AG04450 (cell line): ENCODE results near the gene CACNA1A. TPM values are rescaled to one million over a fixed set of nuclear protein-coding genes. Genes with fewer than 3 reads are reported as not detected.
"Not testable (repeated sequence)": the region's sequence is repeated elsewhere in the genome, so short reads cannot be mapped to it uniquely, and the experiment has no call there.

ENCODE experiments used
- CTCF ChIA-PET: fragments of 300-600, 350-600 bp; formaldehyde crosslinking; extraction: SDS; loops from one replicate; lab custom pipeline; 2022; ENCODE audit warnings: antibody characterized with exemption, inconsistent platforms; lab: Charles Lee
- POLR2A ChIA-PET: fragments of 350-600 bp; formaldehyde crosslinking; extraction: SDS; loops from one replicate; lab custom pipeline; 2021; ENCODE audit warnings: antibody characterized with exemption, inconsistent platforms; lab: Yijun Ruan, JAX
- DNase-seq: peaks from one replicate; pipeline ENCODE4 v3.0.0-alpha.2; 2011; ENCODE audit warnings: low read depth, low spot score
- H3K27ac ChIP-seq: one replicate; pipeline ENCODE4 v1.5.1; 2012; ENCODE audit warnings: low read depth, low read length, control low read depth
- H3K27me3 ChIP-seq: one replicate; pipeline ENCODE4 v1.6.0; 2012; ENCODE audit warnings: low read length; ENCODE audit not compliant: control insufficient read depth, insufficient read depth
- H3K4me3 ChIP-seq: 2 replicates; pipeline ENCODE4 v1.5.1; 2011; ENCODE audit warnings: mild to moderate bottlenecking, low read depth, low read length, control low read depth
- H3K9me3 ChIP-seq: 2 replicates; pipeline ENCODE4 v1.5.1; 2012; ENCODE audit warnings: low read length; ENCODE audit not compliant: control insufficient read depth, insufficient read depth
- polyA plus RNA-seq: library from polyadenylated mRNA; depleted of rRNA; stranded (reverse); fragments of >200 nt; gene quantifications from 2 replicates; pipeline ENCODE4 v1.2.3, GENCODE V29; 2011
- TF ChIP-seq, protein P1 (sequence below): IDR thresholded peaks from 2 replicates; pipeline ENCODE4 v1.5.1; 2011; ENCODE audit warnings: low read depth, low read length, control low read depth, inconsistent platforms

The CACNA1A gene
- polyA plus RNA-seq, 1 experiment, result 12.2 TPM

DNA sequence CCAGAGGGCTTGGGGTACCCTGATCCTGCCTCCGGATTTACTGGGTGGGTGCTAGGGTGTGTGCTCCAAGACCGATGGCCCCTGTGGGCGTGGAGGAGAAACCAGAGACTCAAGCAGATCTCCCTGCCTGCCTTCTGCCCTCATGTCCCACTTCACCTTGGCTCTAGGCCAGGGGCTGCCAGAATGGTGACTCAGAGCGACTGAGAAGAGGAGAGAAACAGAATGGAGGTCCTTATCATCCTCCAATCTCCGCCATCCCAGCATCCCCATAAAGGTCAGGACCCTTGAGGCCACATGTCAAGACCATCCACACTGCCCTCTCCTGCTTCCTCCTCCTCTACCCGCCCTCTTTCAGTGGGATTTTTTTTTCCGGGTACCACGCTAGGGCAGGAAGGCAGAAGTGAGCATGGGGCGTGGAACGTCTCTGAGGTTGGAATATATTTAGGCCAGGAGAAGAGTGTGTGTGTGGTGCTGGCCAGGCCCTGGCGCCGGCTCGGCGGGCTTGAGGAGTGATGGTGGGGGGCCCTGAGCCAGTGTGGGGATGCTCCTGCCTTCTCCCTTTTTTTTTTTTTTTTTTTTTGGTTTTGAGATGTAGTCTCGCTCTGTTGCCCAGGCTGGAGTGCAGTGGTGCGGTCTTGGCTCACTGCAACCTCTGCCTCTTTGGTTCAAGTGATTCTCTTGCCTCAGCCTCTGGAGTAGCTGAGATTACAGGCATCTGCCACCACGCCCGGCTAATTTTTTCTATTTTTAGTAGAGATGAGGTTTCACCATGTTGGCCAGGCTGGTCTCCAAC is 333.7 kb downstream of the CACNA1A start:
- H3K4me3 ChIP-seq, result no peak overlapping the region
- TF ChIP-seq, protein P1, sequence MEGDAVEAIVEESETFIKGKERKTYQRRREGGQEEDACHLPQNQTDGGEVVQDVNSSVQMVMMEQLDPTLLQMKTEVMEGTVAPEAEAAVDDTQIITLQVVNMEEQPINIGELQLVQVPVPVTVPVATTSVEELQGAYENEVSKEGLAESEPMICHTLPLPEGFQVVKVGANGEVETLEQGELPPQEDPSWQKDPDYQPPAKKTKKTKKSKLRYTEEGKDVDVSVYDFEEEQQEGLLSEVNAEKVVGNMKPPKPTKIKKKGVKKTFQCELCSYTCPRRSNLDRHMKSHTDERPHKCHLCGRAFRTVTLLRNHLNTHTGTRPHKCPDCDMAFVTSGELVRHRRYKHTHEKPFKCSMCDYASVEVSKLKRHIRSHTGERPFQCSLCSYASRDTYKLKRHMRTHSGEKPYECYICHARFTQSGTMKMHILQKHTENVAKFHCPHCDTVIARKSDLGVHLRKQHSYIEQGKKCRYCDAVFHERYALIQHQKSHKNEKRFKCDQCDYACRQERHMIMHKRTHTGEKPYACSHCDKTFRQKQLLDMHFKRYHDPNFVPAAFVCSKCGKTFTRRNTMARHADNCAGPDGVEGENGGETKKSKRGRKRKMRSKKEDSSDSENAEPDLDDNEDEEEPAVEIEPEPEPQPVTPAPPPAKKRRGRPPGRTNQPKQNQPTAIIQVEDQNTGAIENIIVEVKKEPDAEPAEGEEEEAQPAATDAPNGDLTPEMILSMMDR, result no peak
- CTCF ChIA-PET, result no interaction called here
- no peaks in the 10 kb centered on the region for H3K9me3 ChIP-seq
- no peaks in the 10 kb centered on the region for H3K27me3 ChIP-seq
- DNase-seq, result no peak
- H3K27ac ChIP-seq, result peak overlapping the region; percentile 68
- POLR2A ChIA-PET, result interaction anchor here (0.7 kb wide), 1 partner anchor 9 kb away, joined by 5 read pairs; no protein-coding TSS in a partner anchor

DNA sequence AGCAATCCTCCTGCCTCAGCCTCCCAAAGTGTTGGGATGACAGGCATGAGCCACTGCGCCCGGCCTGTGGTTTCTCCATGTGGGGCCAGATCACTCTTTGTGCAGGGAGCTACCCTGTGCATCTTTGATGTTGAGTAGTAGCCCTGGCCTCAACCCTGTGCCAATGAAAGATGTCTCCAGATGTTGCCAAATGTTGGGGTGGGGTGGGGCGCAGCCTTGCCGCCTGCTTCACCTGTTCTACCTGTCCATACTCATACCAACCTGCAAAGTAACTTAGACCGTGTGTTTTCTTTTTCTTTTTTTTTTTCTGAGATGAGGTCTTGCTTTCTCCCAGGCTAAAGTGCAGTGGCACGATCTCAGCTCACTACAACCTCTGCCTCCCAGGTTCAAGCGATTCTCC is 335.1 kb downstream of the CACNA1A start:
- no peaks in the 10 kb centered on the region for H3K27me3 ChIP-seq
- no peaks in the 10 kb centered on the region for H3K9me3 ChIP-seq
- TF ChIP-seq, protein P1, result no peak
- ChIA-PET CTCF (interaction anchor here (0.6 to 1.6 kb wide), 2 partner anchors 206 kb away, joined by 3 read pairs; no protein-coding TSS in a partner anchor), POLR2A (interaction anchor here (0.7 kb wide), 1 partner anchor 34 kb away, joined by 3 read pairs; no protein-coding TSS in a partner anchor)
- no peak for DNase-seq
- no peak overlapping the region for H3K4me3 ChIP-seq
- no peak overlapping the region for H3K27ac ChIP-seq

DNA sequence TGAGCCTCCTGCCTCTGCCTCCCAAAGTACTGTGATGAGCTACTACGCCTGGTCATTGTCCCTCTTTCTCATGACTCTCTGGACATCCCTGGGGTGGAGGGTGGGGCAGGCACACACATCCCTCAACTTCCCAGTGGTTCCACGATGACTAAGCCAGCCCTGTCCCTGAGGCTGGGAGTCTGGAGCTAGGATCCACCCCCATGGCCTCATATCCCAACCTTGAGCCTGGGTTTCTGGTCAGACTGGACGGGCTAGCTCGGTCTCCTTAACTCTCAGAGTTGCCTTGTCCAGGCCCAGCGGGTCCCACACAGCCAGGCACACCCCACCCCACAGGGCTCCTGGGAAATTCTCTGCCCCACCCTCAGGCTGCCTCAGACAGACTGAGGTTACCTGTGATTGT is 336.5 kb downstream of the CACNA1A start:
- ChIA-PET POLR2A (interaction anchor here (0.9 to 1.2 kb wide), 3 partner anchors 17 to 34 kb away, joined by 3 to 4 read pairs (median 3); no protein-coding TSS in a partner anchor), CTCF (interaction anchor here (1.6 kb wide), 1 partner anchor 204 kb away, joined by 3 read pairs; no protein-coding TSS in a partner anchor)
- Histone ChIP-seq H3K4me3 (no peak overlapping the region), H3K27ac (no peak overlapping the region), H3K9me3 (no peaks in the 10 kb centered on the region), H3K27me3 (no peaks in the 10 kb centered on the region)
- DNase-seq, result no peak
- TF ChIP-seq, protein P1, result no peak

DNA sequence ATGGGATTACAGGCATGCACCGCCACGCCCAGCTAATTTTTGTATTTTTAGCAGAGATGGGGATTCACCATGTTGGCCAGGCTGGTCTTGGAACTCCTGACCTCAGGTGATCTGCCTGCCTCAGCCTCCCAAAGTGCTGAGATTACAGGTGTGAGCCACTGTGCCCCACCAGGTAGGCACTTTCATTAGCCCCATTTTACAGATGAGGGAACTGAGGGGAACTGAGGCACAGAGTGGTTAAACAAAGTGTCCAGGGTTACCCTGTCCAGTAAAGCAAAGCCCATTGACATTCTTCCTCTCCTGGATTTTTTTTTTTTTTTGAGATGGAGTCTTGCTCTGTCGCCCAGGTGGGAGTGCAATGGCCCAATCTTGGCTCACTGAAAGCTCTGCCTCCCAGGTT is 340.1 kb downstream of the CACNA1A start:
- H3K27me3 ChIP-seq, POLR2A ChIA-PET, DNase-seq, H3K4me3 ChIP-seq, H3K27ac ChIP-seq, H3K9me3 ChIP-seq: not testable (repeated sequence)
- CTCF ChIA-PET, result interaction anchor here (0.6 to 0.9 kb wide), 2 partner anchors 29 to 201 kb away, joined by 5 read pairs; no protein-coding TSS in a partner anchor

DNA sequence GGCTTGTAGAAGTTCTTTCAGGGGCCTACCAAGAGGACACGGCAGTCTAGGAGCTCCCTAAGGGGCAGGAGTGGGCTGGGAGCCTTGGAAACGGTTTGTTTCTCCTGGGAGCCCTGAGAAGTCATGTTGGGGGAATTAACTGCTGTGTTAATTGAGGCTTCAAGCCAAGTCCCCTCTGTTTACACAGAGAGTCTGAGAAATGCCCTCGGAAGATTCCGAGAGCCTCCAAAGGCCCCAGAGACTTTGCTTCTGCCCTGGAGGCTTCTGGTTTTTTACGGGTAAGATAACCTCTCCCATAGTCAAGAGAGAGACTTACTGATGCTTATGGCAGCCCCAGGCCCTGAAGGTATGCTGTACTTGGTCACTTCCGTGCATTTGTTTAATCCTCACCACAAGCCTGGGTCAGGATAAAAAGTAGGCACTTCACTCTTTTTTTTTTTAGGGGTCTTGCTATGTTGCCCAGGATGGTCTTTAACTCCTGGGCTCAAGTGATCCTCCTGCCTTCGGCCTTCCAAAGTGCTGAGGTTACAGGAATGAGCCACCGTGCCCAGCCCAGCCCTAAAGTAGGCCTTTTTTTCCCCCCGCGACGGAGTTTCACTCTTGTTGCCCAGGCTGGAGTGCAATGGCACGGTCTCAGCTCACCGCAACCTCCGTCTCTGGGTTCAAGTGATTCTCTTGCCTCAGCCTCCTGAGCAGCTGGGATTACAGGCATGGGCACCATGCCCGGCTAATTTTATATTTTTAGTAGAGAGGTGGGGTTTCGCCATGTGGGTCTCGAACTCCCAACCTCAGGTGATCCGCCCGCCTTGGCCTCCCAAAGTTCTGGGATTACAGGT is 340.9 kb downstream of the CACNA1A start:
- H3K27me3 ChIP-seq, result no peaks in the 10 kb centered on the region
- TF ChIP-seq, protein P1, result no peak
- ChIA-PET CTCF (no interaction called here), POLR2A (interaction anchor here (3.3 to 5.1 kb wide), 2 partner anchors 10 to 13 kb away, joined by 34 to 37 read pairs; no protein-coding TSS in a partner anchor)
- no peak overlapping the region for H3K4me3 ChIP-seq
- peak overlapping the region; percentile 97 for H3K27ac ChIP-seq
- H3K9me3 ChIP-seq, result no peaks in the 10 kb centered on the region
- DNase-seq, result no peak
